Endothelial cell (in vitro differentiated cells): ENCODE data around the gene YY1. TPM values are rescaled to one million over a fixed set of nuclear protein-coding genes. Genes with fewer than 3 reads are reported as not detected.
"Not testable (repeated sequence)": the region's sequence is repeated elsewhere in the genome, so short reads cannot be mapped to it uniquely, and the experiment has no call there.

Experiments used
- DNase-seq: peaks from one replicate; pipeline ENCODE4 v3.0.0; 2021; ENCODE audit warnings: low spot score
- H3K27ac Mint-ChIP-seq: one replicate; pipeline ENCODE4 v1.8.0; 2021; ENCODE audit warnings: mixed read lengths, inconsistent platforms; ENCODE audit not compliant: unreplicated experiment
- H3K27me3 Mint-ChIP-seq: one replicate; pipeline ENCODE4 v1.8.0; 2021; ENCODE audit warnings: mild to moderate bottlenecking, moderate library complexity, mixed read lengths, inconsistent platforms; ENCODE audit not compliant: unreplicated experiment
- H3K36me3 Mint-ChIP-seq: one replicate; pipeline ENCODE4 v1.8.0; 2021; ENCODE audit warnings: mild to moderate bottlenecking, low read depth, mixed read lengths, inconsistent platforms; ENCODE audit not compliant: unreplicated experiment
- H3K4me1 Mint-ChIP-seq: one replicate; pipeline ENCODE4 v1.8.0; 2021; ENCODE audit warnings: mild to moderate bottlenecking, mixed read lengths, inconsistent platforms; ENCODE audit not compliant: unreplicated experiment
- H3K4me3 Mint-ChIP-seq: one replicate; pipeline ENCODE4 v1.8.0; 2021; ENCODE audit warnings: mild to moderate bottlenecking, mixed read lengths, inconsistent platforms; ENCODE audit not compliant: unreplicated experiment
- H3K9me3 Mint-ChIP-seq: one replicate; pipeline ENCODE4 v1.8.0; 2021; ENCODE audit warnings: mixed read lengths, inconsistent platforms; ENCODE audit not compliant: unreplicated experiment
- total RNA-seq: library from RNA; stranded (reverse); fragmentation: NEBNext Ultra II Directional; extraction: Animal tissue kit (Norgen Biotek cat#: 25700); gene quantifications from one replicate; pipeline ENCODE4 v1.2.1, GENCODE V29; 2021; ENCODE audit not compliant: unreplicated experiment
- TF ChIP-seq, protein P1 (sequence below): fragments of 200-600 bp; sonication (generic); IDR thresholded peaks from one replicate; pipeline ENCODE4 v1.5.0; 2021; ENCODE audit warnings: antibody characterized with exemption; ENCODE audit not compliant: unreplicated experiment

The YY1 gene
- total RNA-seq, 1 donor from 2014 or later: 81.7 TPM

DNA sequence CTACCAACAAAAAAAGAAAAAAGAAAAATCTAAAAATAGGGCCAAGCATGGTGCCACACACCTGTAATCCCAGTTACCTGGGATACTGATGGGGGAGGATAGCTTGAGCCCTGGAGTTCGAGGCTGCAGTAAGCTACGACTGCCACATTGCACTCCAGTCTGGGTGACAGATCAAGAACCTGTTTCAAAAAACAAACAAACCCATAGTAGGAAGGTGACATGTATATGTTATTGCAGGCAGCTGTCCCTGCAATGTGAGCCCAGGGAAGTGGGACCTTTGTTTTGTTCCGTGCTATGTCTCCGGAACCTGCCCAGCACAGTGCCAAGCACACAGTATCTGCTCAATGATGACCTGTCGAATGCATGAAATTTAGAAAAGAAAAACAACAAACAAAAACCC is 37.2 kb upstream of the YY1 start:
- TF ChIP-seq, protein P1, sequence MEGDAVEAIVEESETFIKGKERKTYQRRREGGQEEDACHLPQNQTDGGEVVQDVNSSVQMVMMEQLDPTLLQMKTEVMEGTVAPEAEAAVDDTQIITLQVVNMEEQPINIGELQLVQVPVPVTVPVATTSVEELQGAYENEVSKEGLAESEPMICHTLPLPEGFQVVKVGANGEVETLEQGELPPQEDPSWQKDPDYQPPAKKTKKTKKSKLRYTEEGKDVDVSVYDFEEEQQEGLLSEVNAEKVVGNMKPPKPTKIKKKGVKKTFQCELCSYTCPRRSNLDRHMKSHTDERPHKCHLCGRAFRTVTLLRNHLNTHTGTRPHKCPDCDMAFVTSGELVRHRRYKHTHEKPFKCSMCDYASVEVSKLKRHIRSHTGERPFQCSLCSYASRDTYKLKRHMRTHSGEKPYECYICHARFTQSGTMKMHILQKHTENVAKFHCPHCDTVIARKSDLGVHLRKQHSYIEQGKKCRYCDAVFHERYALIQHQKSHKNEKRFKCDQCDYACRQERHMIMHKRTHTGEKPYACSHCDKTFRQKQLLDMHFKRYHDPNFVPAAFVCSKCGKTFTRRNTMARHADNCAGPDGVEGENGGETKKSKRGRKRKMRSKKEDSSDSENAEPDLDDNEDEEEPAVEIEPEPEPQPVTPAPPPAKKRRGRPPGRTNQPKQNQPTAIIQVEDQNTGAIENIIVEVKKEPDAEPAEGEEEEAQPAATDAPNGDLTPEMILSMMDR: no peak
- Mint-ChIP-seq H3K4me3 (no peak overlapping the region), H3K27ac (no peak overlapping the region), H3K4me1 (no peaks in the 10 kb centered on the region), H3K36me3 (peaks cover 3% of the 10 kb centered on the region), H3K27me3 (peaks cover 3% of the 10 kb centered on the region), H3K9me3 (no peaks in the 10 kb centered on the region)
- DNase-seq: no peak

DNA sequence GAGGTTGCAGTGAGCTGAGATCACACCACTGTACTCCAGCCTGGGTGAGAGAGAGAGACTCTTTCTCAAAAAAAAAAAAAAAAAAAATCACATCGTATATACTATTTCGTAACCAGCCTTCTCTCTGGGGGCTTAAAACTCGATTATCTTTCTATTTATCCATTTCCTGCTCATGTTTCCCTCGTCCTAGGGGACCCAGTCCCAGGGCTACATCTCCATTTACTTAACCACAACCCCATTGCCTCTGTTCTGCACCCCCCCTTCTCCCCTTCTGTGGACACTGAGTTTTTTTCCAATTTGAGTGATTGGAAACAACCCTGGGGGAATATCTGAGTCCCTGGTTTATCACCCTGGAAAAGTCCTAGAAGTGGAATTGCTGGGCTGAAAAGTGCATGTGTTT is 36.2 kb upstream of the YY1 start:
- no peak overlapping the region for H3K27ac Mint-ChIP-seq
- no peaks in the 10 kb centered on the region for H3K4me1 Mint-ChIP-seq
- no peaks in the 10 kb centered on the region for H3K9me3 Mint-ChIP-seq
- peaks cover 7% of the 10 kb centered on the region for H3K27me3 Mint-ChIP-seq
- no peak for DNase-seq
- H3K36me3 Mint-ChIP-seq: peaks cover 12% of the 10 kb centered on the region
- TF ChIP-seq, protein P1: no peak
- no peak overlapping the region for H3K4me3 Mint-ChIP-seq

DNA sequence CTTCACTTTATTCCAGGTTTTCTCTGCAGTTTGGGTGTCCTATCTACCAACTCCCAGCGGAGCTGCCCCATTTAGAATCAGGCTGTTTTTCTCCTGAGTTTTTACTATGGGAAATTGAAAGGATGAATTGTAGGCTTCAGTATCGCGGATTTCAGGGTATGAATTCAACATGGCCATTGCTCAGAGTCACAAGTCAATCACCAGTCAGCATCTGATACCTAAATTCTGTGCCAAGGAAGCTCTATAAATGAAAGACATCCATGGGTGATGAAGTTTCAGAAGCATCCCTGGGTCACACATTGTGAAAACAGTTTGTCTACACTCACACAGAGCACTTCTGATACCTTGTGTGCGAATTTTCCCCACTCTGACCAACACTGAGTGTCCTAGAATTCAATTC is 35.8 kb upstream of the YY1 start:
- Mint-ChIP-seq H3K4me3 (no peak overlapping the region), H3K27ac (no peak overlapping the region), H3K9me3 (no peaks in the 10 kb centered on the region), H3K27me3 (peaks cover 7% of the 10 kb centered on the region), H3K4me1 (no peaks in the 10 kb centered on the region), H3K36me3 (peaks cover 13% of the 10 kb centered on the region)
- DNase-seq: no peak
- TF ChIP-seq, protein P1: no peak

DNA sequence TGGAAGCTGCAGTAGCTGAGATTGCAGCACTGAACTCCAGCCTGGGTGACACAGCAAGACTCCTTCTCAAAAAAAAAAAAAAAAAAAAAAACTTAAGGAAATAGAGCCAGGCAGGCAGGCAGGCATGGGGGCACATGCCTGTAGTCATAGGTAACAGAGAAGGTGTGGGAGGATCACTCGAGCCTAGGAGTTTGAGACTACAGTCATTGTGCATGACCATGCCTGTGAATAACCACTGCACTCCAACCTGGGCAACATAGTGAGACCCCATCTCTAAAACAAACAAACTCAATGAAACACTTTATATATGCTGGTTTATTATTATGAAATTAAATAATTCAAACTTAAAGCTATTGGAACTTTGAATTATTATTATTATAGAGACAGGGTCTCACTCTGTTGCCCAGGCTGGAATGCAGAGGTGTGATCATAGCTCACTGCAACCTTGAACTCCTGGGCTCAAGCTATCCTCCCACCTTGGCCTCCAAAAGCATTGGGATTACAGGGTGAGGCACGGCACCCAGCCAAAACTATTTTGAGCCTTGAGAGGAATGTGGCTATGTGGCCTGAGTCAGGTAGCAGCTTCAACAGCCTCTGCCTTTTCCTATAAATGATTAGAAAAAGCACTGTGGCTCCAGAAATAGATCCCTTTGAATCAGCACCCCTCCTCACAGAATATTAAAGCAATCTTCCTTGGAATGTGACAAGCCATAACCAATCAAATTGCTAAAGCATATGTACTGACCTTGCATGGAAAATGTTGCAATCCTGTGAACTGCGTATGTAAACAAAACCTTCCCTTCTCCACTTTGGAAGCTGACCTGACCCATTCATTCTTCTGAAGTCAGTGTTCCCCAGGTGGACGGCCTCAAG is 34.7 kb upstream of the YY1 start:
- TF ChIP-seq, protein P1: no peak
- no peaks in the 10 kb centered on the region for H3K9me3 Mint-ChIP-seq
- H3K4me1 Mint-ChIP-seq: no peaks in the 10 kb centered on the region

DNA sequence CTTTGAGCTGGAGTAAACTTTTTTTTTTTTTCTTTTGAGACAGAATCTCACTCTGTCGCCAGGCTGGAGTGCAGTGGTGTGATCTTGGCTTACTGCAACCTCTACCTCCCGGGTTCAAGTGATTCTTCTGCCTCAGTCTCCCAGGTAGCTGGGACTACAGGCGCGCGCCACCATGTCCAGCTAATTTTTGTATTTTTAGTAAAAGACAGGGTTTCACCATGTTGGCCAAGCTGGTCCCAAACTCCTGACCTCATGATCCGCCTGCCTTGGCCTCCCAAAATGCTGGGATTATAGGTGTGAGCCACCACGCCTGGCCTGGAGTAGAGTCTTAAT is 34.1 kb upstream of the YY1 start:
- H3K4me3 Mint-ChIP-seq, DNase-seq, H3K27me3 Mint-ChIP-seq, H3K4me1 Mint-ChIP-seq, H3K27ac Mint-ChIP-seq, H3K9me3 Mint-ChIP-seq: not testable (repeated sequence)
- H3K36me3 Mint-ChIP-seq: peaks cover 13% of the 10 kb centered on the region

More for the DNA sequence above, 34.7 kb upstream of the YY1 start:
- no peak for DNase-seq
- H3K27ac Mint-ChIP-seq: no peak overlapping the region
- H3K4me3 Mint-ChIP-seq: no peak overlapping the region
- peaks cover 7% of the 10 kb centered on the region for H3K27me3 Mint-ChIP-seq
- peaks cover 13% of the 10 kb centered on the region for H3K36me3 Mint-ChIP-seq

DNA sequence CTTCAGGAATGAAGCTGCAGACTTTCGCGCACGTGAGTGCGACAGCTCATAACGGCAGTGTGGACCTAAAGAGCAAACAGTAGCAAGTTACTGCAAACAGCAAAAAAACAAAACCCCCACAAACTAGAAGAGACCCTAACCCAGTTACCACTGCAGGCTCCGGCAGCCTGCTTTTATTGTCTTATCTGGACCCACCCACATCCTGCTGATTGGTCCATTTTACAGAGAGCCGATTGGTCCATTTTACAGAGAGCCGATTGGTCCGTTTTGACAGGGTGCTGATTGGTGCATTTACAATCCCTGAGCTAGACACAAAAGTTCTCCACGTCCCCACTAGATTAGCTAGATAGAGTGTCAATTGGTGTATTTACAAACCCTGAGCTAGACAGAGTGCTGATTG is 31.4 kb upstream of the YY1 start:
- peaks cover 13% of the 10 kb centered on the region for H3K36me3 Mint-ChIP-seq
- not testable (repeated sequence) for H3K4me1 Mint-ChIP-seq, H3K27ac Mint-ChIP-seq, H3K9me3 Mint-ChIP-seq, DNase-seq, H3K27me3 Mint-ChIP-seq
- H3K4me3 Mint-ChIP-seq: peak overlapping the region; percentile 78

DNA sequence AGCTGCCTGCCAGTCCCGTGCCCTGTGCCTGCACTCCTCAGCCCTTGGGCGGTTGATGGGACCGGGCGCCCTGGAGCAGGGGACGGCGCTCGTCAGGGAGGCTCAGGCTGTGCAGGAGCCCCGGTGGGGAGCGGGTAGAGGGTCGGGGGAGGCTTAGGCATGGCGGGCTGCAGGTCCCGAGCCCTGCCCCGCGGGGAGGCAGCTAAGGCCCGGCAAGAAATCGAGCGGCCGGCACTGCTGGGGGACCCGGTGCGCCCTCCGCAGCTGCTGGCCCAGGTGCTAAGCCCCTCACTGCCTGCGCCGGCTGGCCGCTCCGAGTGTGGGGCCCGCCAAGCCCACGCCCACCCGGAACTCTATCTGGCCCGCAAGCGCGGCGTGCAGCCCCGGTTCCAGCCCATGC is 30.8 kb upstream of the YY1 start:
- H3K27me3 Mint-ChIP-seq, DNase-seq, H3K27ac Mint-ChIP-seq, H3K4me3 Mint-ChIP-seq, H3K4me1 Mint-ChIP-seq, H3K9me3 Mint-ChIP-seq: not testable (repeated sequence)
- peaks cover 13% of the 10 kb centered on the region for H3K36me3 Mint-ChIP-seq
